EH (cell line): ENCODE measurements around the gene FRRS1L.
A peak's percentile ranks its signal among the peaks of the same experiment; 100 is the strongest.

Source experiments
- DNase-seq: peaks from one replicate; pipeline ENCODE4 v3.0.0-alpha.2; 2015; ENCODE audit warnings: low read depth

FRRS1L gene, protein sequence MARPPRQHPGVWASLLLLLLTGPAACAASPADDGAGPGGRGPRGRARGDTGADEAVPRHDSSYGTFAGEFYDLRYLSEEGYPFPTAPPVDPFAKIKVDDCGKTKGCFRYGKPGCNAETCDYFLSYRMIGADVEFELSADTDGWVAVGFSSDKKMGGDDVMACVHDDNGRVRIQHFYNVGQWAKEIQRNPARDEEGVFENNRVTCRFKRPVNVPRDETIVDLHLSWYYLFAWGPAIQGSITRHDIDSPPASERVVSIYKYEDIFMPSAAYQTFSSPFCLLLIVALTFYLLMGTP

DNA sequence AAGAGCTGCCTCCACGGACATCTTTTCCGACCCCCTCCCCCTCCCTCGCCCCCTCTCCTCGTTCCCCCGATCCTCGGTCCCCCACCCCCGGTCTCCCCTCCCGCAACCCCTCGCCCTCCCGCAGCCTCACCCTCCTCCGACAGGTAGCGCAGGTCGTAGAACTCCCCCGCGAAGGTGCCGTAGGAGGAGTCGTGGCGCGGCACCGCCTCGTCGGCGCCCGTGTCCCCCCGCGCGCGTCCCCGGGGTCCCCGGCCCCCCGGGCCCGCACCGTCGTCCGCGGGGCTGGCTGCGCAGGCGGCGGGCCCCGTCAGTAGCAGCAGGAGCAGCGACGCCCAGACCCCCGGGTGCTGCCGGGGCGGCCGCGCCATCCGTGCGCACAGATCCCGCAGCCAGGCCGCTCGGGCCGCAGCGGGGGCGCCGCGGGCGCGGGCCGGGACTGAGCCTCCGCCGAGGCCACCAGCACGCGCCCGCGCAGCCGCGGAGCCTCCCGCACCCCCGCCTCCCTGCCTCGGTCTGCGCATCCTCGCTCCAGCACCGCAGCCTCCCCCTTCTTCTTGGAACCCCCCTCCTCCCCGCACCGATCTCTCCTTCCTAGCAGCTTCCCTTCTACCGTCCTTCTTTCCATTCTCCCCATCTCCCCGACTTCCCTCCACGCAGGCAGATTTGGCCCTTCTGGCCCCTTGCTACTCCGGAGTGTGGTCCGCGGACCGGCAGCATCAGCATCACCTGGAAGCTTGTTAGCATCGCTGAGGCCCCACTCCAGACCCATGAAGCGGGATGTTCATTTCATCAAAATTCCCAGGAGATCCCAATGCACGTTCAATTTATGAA is at the start of gene FRRS1L:
Gene FRRS1L, minus strand, starts transcription at position 479 of the 831 bp plus-strand sequence. Its CDS starts 111 bp downstream, at position 368.
- DNase-seq, result no peak

- no peak for DNase-seq
Observed at GRCh38 chr9:109214414-109214813, 47.4 kb upstream of the FRRS1L start.

DNA sequence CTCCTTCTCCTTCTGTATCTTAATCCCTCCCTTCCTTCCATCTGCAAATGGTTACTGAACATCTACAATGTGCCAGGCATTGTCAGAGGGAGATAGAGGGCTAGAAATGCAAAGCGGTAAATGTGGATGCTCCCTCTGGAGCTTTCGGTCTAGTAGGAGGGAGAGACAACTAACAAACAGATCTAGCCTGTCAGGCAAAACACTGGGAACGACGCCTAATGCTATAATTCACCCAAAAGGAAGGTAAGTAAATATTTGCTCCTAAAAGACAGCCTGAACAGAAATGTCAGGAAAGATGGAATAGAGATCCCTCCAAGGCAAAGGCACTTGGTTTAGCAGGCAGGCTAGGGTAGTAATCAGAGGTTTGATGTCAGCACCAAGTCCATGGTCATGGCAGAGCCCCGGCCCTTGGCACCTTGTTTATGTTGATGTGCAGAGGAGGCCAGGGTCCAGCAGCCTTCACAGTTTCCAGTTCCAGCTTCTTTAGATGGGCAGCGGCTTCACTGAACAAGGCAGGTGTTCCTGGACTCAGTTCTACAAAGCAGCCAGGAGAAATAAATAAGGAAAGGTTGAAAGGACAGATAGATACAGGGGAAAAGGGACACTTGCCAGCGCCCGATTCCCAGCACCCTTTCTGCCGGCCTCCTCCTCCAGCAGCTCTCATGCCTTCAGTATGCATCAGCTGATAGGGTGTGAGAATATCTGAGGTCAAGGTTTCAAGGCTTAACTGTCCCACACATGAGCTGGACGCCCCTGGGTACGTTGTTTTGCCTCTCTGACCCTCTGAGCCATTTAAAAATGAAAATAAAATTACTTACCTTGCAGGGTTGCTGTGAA is 46.5 kb upstream of the FRRS1L start:
- DNase-seq, result no peak

- no peak for DNase-seq
Observed at GRCh38 chr9:109212768-109213167, 45.7 kb upstream of the FRRS1L start.

DNA sequence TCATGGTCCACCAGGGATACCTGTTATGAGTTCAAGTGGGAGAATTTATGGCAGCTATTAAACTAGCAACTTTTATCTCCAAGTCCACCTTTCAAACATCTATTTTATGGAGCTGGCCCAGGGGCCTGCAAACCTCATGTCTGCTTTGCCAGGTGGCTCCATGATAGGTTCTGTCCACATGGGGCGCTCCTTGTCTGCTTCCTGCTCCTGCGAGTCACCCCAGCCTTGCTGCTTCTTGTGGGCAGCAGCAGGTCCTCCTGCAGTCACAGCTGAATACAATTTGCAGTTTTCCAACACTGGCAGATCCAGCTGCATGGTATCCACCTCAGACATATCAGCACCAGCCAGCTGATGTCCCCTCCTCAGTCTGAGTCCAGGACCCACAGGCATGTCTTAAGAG is 39.6 kb upstream of the FRRS1L start:
- peak; percentile 15 for DNase-seq

- no peak for DNase-seq
Observed at GRCh38 chr9:109205526-109205925, 38.5 kb upstream of the FRRS1L start.

DNA sequence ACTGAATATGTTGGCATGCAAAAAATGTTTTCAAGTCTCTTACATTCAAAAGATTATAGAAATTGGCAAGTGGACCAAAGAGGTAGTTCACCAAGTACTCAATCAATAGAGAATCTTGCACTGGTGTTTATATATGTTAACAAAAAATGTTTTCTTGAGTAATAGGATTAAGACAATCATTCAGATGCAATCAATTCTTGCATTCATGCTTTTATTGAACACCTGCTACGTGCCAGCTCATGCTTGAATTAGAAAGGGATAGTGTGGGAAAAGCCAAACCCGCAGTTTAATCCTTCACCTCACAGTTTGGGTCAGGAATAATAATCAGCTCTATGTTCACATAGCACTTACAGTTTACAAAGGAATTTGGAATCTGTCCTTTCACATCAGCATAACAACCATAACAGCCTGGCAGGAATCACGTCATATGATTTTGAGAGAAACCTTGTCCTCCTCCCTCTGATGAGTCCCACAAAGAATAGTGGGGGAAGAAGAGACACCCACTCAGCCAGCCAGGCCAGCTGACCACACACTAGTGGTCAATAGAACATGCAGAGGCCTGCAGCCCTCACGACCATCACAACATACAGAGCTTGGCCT is 36.8 kb upstream of the FRRS1L start:
- DNase-seq, result no peak

DNA sequence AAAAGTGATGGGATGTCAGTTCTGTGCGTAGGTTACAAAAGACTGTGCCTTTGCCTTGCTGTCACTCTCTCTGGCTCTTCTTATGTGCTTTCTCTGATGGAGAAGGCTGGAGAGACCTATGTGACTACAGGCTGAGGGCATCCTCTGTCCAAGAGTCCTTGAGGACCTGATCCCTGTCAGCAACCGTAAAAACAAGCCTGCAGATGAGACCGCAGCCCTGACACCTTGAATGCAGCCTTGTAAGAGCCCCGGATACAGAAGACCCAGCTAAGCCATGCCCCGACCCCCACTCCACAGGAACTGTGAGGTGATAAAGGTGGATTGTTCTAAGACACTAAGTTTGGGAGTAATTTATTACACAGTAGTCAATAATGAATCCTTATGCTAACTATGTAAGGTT is 32.6 kb upstream of the FRRS1L start:
- no peak for DNase-seq

DNA sequence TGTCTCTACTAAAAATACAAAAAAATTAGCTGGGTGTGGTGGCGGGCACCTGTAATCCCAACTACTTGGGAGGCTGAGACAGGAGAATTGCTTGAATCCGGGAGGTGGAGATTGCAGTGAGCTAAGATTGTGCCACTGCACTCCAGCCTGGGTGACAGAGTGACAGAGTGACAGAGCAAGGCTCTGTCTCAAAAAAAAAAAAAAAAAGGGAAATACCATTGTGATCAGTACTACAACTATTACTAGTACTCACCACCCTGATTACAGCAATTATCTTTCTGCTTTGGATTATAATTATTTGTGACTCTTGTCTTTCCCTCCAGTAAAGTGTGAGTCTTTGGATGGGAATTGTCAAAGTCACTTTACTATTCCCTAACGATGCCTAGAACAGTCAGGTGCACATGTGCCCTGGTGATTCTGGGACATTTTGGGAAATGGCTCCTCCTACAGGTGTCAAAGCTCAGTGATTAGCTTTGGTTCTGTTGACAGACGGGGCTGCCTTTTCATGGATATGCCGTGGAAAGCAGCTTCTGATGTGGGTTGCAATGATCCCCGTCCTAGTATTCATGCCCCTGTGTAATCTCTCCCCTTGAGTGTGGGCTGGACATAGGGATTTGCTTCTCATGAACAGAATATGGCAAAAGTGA is 31.8 kb upstream of the FRRS1L start:
- DNase-seq, result no peak

- DNase-seq, result peak; percentile 18
Observed at GRCh38 chr9:109193974-109194556, 27.0 kb upstream of the FRRS1L start.

- DNase-seq, result no peak
Observed at GRCh38 chr9:109192732-109193361, 25.8 kb upstream of the FRRS1L start.

DNA sequence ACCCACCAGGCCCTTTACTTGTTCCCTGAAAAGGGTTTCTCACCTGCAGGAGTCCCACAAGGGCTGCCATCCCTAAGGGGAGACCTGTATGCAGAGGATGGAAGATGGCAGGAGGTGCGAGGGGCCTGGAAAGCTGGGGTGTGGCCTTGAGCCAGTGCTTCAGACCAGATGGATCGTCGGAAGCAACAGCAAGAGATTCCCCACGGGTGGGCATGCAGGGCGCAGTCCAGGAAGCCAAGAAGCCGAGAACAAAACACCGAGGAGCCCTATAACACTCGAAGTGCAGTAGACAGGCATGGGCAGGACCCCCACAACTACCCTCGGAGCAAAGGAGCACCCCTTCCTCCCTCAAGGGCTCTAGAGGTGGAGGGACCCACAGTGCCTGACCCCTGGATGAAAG is 24.7 kb upstream of the FRRS1L start:
- DNase-seq, result no peak

DNA sequence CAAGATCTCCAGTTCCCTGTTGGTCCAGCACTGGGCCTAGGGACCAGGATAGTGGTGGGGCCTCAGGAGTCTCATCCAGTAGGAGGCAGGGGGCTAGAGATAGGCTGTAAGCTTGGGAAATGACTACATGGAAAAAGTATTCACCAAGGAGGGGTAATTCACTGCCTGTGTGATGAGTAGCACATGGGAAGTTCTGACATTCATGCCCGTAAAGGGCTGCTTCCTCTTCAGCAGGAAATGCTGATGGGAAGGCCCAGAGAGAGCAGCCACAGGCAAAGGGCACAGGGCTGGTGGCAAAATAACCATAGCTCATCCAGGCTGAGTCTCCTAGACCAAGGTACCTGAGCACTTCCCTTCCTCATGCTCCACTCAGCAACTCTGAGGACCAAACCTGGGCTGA is 23.1 kb upstream of the FRRS1L start:
- DNase-seq, result peak; percentile 67

DNA sequence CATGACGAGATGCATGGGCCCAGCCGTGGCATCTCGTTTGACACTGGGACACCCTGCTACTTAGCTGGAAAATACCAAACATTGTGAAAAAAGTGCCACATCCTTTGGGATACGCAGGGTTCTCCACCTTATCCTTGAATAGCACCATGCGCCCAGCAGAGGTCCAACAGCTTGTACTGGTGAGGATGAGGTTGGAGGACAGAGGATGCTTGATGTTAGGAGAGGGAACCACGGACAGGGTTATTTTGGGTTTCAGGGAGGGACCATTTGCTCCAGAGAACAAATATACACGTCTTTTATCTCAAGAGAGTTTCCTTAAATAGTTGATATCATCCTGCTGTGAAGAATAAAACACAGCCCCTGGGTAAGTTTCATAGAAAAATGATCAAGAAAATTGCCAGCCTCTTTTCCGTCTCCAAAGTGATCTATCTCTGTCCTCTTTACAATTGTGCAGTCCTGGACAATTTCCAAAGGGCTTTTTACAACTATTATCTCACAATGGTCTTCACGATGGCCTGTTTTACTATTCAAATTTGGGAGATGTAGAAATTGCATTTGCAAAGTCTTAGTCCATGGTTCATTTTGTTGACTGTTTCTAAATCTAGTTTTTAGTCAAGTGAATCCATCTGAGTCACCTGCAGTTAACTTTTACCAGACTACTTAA is 19.9 kb upstream of the FRRS1L start:
- DNase-seq, result no peak

DNA sequence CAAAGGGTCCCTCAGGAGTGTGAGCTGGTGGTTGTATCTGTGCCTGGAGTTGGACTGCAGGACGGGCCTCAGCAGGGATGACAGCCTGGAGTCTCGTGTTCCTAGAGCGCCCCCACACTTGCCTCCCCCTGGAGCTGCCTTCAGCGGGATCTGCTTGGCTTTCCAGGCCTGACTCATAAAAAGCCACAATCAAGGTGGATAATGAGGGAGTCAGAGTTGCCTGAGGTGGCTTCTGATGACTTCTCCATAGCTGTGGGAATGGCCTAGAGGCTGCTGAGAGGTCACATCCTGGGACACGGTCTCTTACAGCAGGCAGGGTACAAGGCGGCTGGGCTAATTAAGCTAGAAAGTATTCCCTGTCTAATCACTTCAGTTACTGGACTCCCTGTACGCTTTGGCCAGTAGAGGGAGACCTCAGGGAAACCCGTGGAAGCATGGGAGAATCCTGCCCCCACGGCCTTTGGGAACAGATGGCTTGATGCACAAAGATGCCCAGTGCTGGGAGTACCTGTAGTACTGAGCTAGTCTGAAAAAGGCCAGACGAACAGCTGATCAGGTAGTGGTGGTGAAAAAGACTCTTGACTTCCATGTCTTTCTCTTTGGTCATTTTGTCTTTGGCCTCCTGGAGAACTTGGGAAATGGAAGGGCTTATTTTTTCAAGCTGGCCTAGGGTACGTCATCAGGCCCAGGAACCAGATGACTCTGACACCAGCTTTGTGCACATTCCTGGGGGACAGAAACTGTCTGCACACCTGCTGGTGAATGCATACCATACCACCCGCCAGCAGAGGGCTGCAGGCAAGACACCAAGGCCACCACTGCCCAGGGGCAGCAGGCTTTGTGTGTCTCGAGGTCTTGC is 16.1 kb upstream of the FRRS1L start:
- peak; percentile 49 for DNase-seq

DNA sequence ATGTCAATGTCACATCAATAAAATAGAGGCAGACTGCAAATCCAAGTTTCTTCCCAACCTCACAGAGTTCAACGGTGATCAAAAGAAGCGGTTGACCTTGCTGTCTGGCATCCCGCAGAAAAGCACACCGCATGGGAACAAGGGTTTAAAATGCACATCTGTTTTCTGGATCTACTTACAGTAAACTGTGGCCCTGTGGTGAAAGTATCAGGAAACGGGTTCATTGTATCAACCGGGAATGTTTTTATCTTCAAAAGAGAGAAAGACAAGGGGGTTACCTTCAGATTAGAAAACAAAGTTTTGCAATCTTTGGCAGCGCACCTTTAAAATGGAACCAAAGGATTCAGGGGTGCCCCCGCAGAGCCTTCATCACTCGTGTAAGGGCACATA is 15.5 kb upstream of the FRRS1L start:
- DNase-seq, result no peak

DNA sequence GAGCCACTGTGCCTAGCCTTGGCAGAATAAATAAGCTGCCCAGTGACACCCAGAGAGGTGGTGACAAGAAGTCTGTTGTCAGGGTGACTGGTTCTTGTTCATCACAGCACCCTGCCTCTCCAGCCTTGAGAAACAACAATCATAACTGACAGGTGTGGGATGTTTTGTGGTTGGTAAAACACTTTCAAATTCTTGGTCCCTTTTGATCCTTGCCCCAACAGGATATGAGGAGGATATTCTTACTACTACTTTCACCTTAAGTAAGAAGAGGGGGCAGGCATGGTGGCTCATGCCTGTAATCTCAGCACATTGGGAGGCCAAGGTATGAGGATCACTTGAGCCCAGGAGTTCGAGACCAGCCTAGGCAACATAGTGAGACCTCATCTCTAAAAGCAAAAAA is 14.2 kb upstream of the FRRS1L start:
- no peak for DNase-seq

- DNase-seq, result no peak
Observed at GRCh38 chr9:109179801-109180523, 12.9 kb upstream of the FRRS1L start.

DNA sequence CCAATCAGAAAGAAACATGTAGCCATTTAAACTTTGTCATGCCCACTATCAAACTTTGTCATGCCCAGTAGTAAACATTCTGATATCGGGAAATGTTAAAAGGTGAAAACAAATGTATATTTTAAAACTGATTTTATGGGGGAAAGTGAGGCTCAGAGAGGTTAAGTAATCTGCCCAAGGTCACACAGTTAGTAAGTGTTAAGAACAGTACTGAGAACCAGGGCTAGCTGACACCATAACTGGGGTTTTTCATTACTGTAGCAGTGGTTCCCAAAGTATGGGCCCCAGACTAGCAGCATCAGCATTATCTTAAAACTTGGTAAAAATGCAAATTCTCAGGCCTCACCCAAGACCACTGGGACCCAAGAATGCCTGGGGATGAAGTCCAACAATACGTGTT is 9.9 kb upstream of the FRRS1L start:
- DNase-seq, result no peak
